Brain microvascular endothelial cell (primary cell): ENCODE data around the gene CDNF.
"Not testable (repeated sequence)": the region's sequence is repeated elsewhere in the genome, so short reads cannot be mapped to it uniquely, and the experiment has no call there.

Source experiments
- DNase-seq: peaks from one replicate; pipeline ENCODE4 v3.0.0-alpha.2; 2020
- H3K27ac ChIP-seq: fragments of 250-450 bp; sonication (Bioruptor Pico); 2 replicates; pipeline ENCODE4 v1.5.1; 2020; ENCODE audit warnings: mild to moderate bottlenecking, moderate library complexity
- H3K27me3 ChIP-seq: fragments of 250-450 bp; sonication (Bioruptor Pico); replicated peaks from 2 replicates; pipeline ENCODE4 v1.5.1; 2020; ENCODE audit warnings: mild to moderate bottlenecking
- H3K36me3 ChIP-seq: fragments of 250-450 bp; sonication (Bioruptor Pico); replicated peaks from 2 replicates; pipeline ENCODE4 v1.5.1; 2020; ENCODE audit warnings: mild to moderate bottlenecking
- H3K4me3 ChIP-seq: 2 replicates; pipeline ENCODE4 v1.5.1; 2011; ENCODE audit warnings: low read depth, mild to moderate bottlenecking, control low read depth, low read length, moderate library complexity
- CTCF ChIP-seq: IDR thresholded peaks from 2 replicates; pipeline ENCODE4 v1.5.1; 2011; ENCODE audit warnings: low read depth, mild to moderate bottlenecking, moderate library complexity, low read length, control low read depth, inconsistent platforms; ENCODE audit errors: missing control alignments
- in situ Hi-C: cut with HindIII; loops from 2 replicates; pipeline ENCODE4 v1.10.0; 2017; ENCODE audit warnings: low sequenced_read_pairs, low pct_ligation_motif_present

CDNF gene

GRCh38 chr10:14878266-14879123 is 40.7 kb upstream of the CDNF start, which contains the start of gene SUV39H2:
SUV39H2 (plus strand) TSS chr10:14878866; CDS start chr10:14878889, 23 bp downstream.
- Histone ChIP-seq H3K36me3 (no peaks in the 10 kb centered on the region), H3K27me3 (no peaks in the 10 kb centered on the region), H3K4me3 (peak within 1 kb of the TSS; percentile 96), H3K27ac (peak within 1 kb of the TSS; percentile 89)
- peak; percentile 92 for DNase-seq
- in situ Hi-C loops = no loop called here
- TF ChIP-seq CTCF = no peak

GRCh38 chr10:14876764-14877163 is 38.9 kb upstream of the CDNF start:
- Histone ChIP-seq H3K4me3 (peak overlapping the region; percentile 96), H3K27ac (peak overlapping the region; percentile 89), H3K36me3 (no peaks in the 10 kb centered on the region), H3K27me3 (no peaks in the 10 kb centered on the region)
- no peak for DNase-seq
- TF ChIP-seq CTCF = no peak
- in situ Hi-C loops = no loop called here

- Histone ChIP-seq H3K36me3 (no peaks in the 10 kb centered on the region), H3K27me3 (no peaks in the 10 kb centered on the region), H3K4me3 (no peak overlapping the region), H3K27ac (no peak overlapping the region)
- TF ChIP-seq CTCF = no peak
- in situ Hi-C loops = no loop called here
- DNase-seq = no peak
Observed at GRCh38 chr10:14875941-14876340, 38.1 kb upstream of the CDNF start.

GRCh38 chr10:14873090-14873760 is 35.4 kb upstream of the CDNF start:
- peak; percentile 48 for DNase-seq
- no peak for TF ChIP-seq CTCF
- Histone ChIP-seq H3K27me3 (no peaks in the 10 kb centered on the region), H3K4me3 (no peak overlapping the region), H3K27ac (peak overlapping the region; percentile 37), H3K36me3 (peaks cover 8% of the 10 kb centered on the region)
- in situ Hi-C loops = no loop called here

GRCh38 chr10:14864871-14865270 is 27.0 kb upstream of the CDNF start:
- peaks cover 17% of the 10 kb centered on the region for H3K36me3 ChIP-seq
- H3K27ac ChIP-seq, DNase-seq, H3K27me3 ChIP-seq, H3K4me3 ChIP-seq, in situ Hi-C loops: not testable (repeated sequence)

GRCh38 chr10:14864466-14864865 is 26.6 kb upstream of the CDNF start:
- in situ Hi-C loops, H3K27me3 ChIP-seq, H3K4me3 ChIP-seq, DNase-seq, H3K27ac ChIP-seq: not testable (repeated sequence)
- H3K36me3 ChIP-seq = peaks cover 14% of the 10 kb centered on the region
